Measurements from ENCODE around the gene PDE1A. TPM values are rescaled to one million over a fixed set of nuclear protein-coding genes. Genes with fewer than 3 reads are reported as not detected.
A peak's percentile ranks its signal among the peaks of the same experiment; 100 is the strongest.

Gene PDE1A
- total RNA-seq, 1 donor from 2014 or later: 1.1 TPM

DNA sequence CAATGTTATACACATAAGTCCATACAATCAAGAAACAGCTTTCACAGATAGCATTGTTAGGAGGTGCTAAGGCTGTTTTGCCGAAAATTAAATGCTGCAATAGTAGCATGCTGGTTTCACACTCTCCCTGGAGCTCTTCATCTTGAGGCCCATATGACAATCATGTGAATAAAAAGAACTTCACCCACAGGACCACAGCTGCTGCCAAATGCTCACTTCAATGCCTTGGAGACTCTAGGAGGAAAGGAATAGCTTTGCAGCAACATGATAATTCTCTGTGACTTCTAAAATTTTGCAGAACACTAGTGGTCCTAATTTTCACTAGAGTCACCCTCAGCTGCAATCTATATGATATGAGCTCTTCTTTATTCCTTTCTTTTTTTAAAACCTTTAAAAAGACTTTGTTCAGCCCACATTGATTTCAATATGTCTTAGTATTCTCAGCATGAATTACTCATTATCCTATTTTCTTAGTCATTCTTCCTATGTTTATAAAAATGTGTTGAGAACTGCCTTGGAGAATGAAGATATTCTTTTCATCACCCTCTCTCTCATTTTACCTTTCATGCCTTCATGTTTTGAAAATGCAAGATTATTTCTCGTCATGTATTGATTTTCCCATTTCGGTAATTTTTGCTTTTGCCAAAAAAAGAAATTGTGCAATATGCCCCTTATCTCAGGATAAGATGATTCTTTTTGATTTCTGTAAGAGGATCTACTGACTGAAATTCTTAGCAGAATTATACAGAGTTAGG lies 108.2 kb downstream of the PDE1A start:
- Mint-ChIP-seq H3K27ac (ENCODE audit: unreplicated experiment) (peak overlapping the region; percentile 61), H3K9me3 (ENCODE audit: low read depth) (peaks cover 3% of the 10 kb centered on the region), H3K27me3 (ENCODE audit: low read depth) (no peaks in the 10 kb centered on the region), H3K4me1 (ENCODE audit: low read depth) (peaks cover 38% of the 10 kb centered on the region), H3K4me3 (ENCODE audit: unreplicated experiment) (no peak overlapping the region), H3K36me3 (ENCODE audit: low read depth) (peaks cover 2% of the 10 kb centered on the region)
- TF ChIP-seq, protein P1, sequence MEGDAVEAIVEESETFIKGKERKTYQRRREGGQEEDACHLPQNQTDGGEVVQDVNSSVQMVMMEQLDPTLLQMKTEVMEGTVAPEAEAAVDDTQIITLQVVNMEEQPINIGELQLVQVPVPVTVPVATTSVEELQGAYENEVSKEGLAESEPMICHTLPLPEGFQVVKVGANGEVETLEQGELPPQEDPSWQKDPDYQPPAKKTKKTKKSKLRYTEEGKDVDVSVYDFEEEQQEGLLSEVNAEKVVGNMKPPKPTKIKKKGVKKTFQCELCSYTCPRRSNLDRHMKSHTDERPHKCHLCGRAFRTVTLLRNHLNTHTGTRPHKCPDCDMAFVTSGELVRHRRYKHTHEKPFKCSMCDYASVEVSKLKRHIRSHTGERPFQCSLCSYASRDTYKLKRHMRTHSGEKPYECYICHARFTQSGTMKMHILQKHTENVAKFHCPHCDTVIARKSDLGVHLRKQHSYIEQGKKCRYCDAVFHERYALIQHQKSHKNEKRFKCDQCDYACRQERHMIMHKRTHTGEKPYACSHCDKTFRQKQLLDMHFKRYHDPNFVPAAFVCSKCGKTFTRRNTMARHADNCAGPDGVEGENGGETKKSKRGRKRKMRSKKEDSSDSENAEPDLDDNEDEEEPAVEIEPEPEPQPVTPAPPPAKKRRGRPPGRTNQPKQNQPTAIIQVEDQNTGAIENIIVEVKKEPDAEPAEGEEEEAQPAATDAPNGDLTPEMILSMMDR (IDR thresholded peaks at IDR 0.05): no peak
- DNase-seq (ENCODE audit: low spot score): no peak

DNA sequence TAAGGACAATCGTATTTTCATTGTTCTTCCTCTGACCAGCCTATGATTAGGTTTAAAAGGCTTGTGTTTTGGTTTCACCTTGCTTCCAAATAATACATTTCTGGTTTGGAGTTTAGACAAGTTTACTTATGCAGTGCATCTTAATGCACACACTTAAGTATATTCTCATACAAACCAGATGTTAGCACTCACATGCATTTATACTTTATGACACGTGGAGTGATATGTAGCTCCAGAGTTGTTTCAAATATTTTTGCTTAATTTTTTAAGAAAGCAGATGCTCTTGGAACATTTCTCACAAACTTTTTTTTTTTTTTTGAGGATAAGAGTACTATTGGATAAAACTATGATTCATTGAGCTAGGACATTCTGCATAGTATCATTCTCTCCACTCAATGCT lies 109.9 kb downstream of the PDE1A start:
- no peak for DNase-seq (ENCODE audit: low spot score)
- H3K27me3 Mint-ChIP-seq (ENCODE audit: low read depth): no peaks in the 10 kb centered on the region
- no peaks in the 10 kb centered on the region for H3K36me3 Mint-ChIP-seq (ENCODE audit: low read depth)
- TF ChIP-seq, protein P1 (IDR thresholded peaks at IDR 0.05): no peak
- H3K4me1 Mint-ChIP-seq (ENCODE audit: low read depth): peaks cover 38% of the 10 kb centered on the region
- no peaks in the 10 kb centered on the region for H3K9me3 Mint-ChIP-seq (ENCODE audit: low read depth)
- no peak overlapping the region for H3K4me3 Mint-ChIP-seq (ENCODE audit: unreplicated experiment)
- H3K27ac Mint-ChIP-seq (ENCODE audit: unreplicated experiment): no peak overlapping the region

DNA sequence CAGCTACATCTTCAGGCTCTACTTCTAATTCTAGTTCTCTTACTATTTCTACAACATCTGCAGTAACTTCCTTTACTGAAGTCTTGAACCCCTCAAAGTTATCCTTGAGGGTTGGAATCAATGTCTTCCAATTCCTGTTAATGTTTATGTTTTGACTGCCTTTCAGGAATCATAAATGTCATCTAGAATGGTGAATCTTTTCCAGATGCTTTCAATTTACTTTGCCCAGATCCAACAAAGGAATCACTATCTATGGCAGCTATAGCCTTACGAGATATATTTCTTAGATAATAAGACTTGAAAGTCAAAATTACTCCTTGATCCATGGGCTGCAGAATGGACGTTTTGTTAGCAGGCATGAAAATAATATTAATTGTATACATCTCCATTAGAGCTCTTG lies 123.9 kb downstream of the PDE1A start:
- H3K4me3 Mint-ChIP-seq (ENCODE audit: unreplicated experiment): no peak overlapping the region
- TF ChIP-seq, protein P1 (IDR thresholded peaks at IDR 0.05): no peak
- H3K27ac Mint-ChIP-seq (ENCODE audit: unreplicated experiment): no peak overlapping the region

DNA sequence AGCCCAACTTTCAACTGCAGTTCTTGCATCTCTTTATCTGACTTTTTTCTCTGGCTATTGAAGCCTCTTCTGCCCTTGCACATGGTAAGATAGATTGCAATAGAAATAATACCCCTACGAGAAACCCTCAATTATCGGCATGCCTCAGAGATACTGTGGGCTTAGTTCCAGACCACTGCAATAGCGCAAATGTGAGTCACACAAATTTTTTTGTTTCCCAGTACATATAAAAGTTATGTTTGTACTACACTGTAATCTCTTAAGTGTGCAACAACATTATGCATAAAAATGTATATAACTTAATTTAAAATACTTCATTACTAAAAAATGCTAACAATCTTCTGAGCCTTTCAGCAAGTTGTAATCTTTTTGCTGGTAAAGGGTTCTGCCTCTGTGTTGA lies 124.7 kb downstream of the PDE1A start:
- H3K4me3 Mint-ChIP-seq (ENCODE audit: unreplicated experiment): no peak overlapping the region
- DNase-seq (ENCODE audit: low spot score): no peak
- TF ChIP-seq, protein P1 (IDR thresholded peaks at IDR 0.05): no peak
- H3K36me3 Mint-ChIP-seq (ENCODE audit: low read depth): no peaks in the 10 kb centered on the region
- H3K9me3 Mint-ChIP-seq (ENCODE audit: low read depth): no peaks in the 10 kb centered on the region
- H3K27me3 Mint-ChIP-seq (ENCODE audit: low read depth): no peaks in the 10 kb centered on the region
- peaks cover 30% of the 10 kb centered on the region for H3K4me1 Mint-ChIP-seq (ENCODE audit: low read depth)
- H3K27ac Mint-ChIP-seq (ENCODE audit: unreplicated experiment): peak overlapping the region; percentile 2

More for the DNA sequence above, 123.9 kb downstream of the PDE1A start:
- no peaks in the 10 kb centered on the region for H3K36me3 Mint-ChIP-seq (ENCODE audit: low read depth)
- no peaks in the 10 kb centered on the region for H3K27me3 Mint-ChIP-seq (ENCODE audit: low read depth)
- no peaks in the 10 kb centered on the region for H3K9me3 Mint-ChIP-seq (ENCODE audit: low read depth)
- peaks cover 30% of the 10 kb centered on the region for H3K4me1 Mint-ChIP-seq (ENCODE audit: low read depth)
- no peak for DNase-seq (ENCODE audit: low spot score)

DNA sequence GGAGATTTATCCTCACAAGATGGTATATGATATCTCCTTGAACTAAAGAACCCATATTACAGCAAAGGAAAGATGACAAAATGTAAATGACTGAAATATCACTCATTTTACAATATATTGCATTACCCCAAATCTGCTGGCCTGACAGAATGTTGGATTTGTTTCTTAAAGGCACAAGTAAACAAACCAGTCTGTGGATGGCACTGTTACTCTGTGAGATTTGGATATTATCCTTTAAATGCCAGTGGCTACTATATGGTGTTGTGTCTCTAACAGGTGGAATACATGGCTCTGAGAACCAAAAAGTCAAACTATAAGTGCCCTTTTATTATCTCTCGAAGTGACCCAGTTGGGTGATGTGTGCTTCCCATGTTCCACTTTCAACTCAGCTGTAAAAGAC lies 125.7 kb downstream of the PDE1A start:
- Mint-ChIP-seq H3K27ac (ENCODE audit: unreplicated experiment) (no peak overlapping the region), H3K4me1 (ENCODE audit: low read depth) (peaks cover 30% of the 10 kb centered on the region)
- no peak for DNase-seq (ENCODE audit: low spot score)

More for the DNA sequence above, 125.7 kb downstream of the PDE1A start:
- TF ChIP-seq, protein P1 (IDR thresholded peaks at IDR 0.05): peak; percentile 68
- no peaks in the 10 kb centered on the region for H3K36me3 Mint-ChIP-seq (ENCODE audit: low read depth)
- no peak overlapping the region for H3K4me3 Mint-ChIP-seq (ENCODE audit: unreplicated experiment)
- H3K9me3 Mint-ChIP-seq (ENCODE audit: low read depth): no peaks in the 10 kb centered on the region
- no peaks in the 10 kb centered on the region for H3K27me3 Mint-ChIP-seq (ENCODE audit: low read depth)

All from chondrocyte (in vitro differentiated cells).